Activated CD8-positive, alpha-beta memory T cell treated with anti-CD3 and anti-CD28 coated beads for 36 hours (primary cell): Measurements from ENCODE around the gene VSIG4. TPM values are rescaled to one million over a fixed set of nuclear protein-coding genes. Genes with fewer than 3 reads are reported as not detected.

Experiments used
- CTCF ChIA-PET: fragments of 350-600 bp; sonication (Branson Sonifier 250); formaldehyde crosslinking; loops from one replicate; lab custom pipeline; 2021; ENCODE audit warnings: antibody characterized with exemption; lab: Charles Lee
- POLR2A ChIA-PET: fragments of 350-600 bp; sonication (Branson Sonifier 250); formaldehyde crosslinking; loops from one replicate; lab custom pipeline; 2021; ENCODE audit warnings: antibody characterized with exemption; lab: Charles Lee
- total RNA-seq, 2 experiments: library from RNA; stranded (reverse); gene quantifications; one replicate each; pipeline ENCODE4 v1.2.3, GENCODE V29; 2021

VSIG4 gene
- total RNA-seq, 2 experiments from 2014 or later = not detected

DNA sequence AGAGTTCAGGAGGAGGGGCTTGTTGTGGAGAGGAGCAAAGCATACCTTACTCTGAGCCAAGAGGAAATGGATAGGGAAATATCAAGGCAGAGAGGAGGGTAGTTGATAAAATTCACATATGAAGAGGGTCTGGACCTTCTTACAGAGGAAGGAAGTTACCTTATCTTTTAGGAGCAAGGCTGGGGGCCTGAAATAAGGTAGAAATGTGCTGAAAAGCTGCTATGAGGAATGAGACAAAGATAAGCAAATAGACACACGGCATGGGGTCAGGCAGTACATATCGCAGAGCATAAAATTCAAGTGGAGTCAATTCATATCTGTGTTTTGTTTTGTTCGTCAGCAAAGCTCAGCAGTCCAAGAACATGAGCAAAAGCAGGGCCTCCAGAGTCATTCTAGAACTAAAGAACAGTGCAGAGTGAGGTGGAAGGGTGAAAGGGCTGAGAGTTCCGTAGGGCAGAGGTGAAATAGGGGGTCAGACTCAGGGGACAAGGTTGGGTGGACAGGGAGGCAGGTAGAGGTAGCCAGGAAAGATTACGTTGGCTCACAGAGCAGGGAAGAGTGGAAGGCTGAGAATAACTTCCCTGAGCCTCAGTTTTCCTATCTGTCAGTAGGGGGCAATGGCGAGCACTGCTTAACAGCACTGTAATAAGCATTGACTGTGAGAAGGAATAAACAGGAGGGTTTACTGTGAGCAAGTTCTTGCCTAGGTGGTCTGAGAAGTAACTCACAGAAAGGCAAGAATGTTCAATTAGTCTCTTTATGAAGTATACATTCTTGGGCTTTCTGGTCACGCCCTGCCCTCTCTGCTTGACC is 9.2 kb downstream of the VSIG4 start:
- CTCF ChIA-PET = no interaction called here
- POLR2A ChIA-PET = no interaction called here

DNA sequence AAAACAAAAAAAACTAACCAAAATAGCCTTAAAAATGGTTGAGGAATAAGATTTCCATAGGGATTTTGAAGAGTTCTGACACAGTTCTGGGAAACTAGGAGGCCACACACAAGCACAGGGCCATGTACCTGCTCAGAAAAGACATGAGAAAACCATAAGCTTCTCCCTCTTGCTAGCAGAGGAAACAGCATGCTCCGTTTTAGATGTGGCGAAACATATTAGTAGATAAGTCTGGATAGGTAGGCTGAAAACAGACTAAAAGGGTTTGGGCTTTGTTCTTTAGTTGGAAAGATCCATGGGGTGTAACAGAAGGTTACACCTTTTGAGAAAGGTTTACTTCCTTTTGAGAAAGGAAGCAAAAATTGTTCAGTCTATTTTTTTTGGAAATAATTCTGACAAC is 10.9 kb downstream of the VSIG4 start:
- POLR2A ChIA-PET = no interaction called here
- CTCF ChIA-PET = interaction anchor here (0.7 kb wide), 1 partner anchor 88 kb away, joined by 3 read pairs; no protein-coding TSS in a partner anchor

GRCh38 chrX:66024570-66024969 is 15.3 kb downstream of the VSIG4 start:
- POLR2A ChIA-PET = no interaction called here
- CTCF ChIA-PET = no interaction called here

- ChIA-PET POLR2A (no interaction called here), CTCF (no interaction called here)
These were observed 15.8 kb downstream of the VSIG4 start for GRCh38 chrX:66024092-66024467.

DNA sequence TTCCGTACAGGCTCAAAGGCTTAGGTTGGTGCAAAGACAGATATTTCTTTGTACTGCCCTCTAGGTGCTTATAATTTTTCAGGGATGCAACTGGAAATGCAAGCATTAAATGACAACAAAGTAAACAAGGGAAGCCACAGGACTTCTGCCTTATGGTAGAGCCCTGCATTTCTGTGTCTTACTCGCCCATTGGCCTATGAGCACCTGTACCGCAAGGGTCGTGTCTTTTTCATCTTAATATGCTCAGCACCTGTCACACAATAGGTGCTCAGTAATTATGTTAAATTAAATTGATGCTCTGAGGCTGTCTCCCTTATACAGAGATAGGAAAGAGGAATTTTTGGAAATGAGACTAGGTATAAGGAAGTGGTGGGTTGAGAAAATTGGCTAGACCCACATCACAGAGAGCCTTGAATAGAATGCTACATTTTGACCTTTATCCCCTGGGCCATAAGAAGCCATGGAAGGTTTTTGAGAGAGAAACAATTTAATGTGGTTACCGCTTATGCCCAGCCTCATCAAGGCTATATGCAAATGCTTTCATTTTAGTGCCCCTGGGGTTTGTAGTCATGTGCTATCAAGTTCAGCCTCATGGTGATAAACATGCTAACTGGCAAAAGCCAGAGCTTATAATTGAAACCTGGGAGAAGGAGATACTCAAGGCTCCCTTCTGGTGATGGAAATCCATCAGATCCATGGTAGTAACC is 16.3 kb downstream of the VSIG4 start:
- CTCF ChIA-PET = no interaction called here
- POLR2A ChIA-PET = no interaction called here

DNA sequence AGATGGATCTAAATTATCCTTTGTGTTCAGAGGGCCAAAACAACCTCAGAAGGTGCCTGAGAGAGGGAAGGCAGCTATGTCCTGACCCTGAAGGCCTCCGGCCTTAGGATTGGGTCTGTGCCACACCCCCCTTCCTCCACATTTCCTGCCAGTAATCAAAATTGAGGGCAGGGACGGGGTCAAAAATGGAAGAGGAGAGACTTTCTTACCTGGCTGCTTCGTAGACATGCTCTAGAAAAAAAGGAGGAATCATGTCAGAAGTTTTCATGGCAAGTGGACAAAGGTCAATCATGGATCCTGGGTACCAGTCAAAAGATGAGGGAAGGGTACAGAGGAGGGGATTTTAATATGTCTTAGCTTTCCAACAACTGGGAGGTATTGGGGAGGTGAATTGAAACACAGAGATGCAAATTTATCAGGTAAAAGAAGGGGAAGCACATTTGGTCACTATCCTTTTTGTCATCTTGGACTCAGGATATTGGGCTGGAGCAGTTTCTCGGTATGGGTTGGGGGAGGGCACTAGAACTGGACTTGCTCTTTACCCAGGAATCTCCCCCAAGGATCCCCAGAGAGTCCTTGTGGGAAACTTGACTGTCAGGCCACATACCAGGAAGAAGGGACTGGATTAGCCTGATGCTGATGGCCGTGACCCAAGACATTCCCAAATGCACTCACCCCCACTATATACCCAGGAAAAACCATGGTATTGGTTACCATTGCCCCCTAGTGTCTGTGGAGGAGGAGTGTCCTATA is 17.1 kb downstream of the VSIG4 start:
- ChIA-PET POLR2A (no interaction called here), CTCF (no interaction called here)

DNA sequence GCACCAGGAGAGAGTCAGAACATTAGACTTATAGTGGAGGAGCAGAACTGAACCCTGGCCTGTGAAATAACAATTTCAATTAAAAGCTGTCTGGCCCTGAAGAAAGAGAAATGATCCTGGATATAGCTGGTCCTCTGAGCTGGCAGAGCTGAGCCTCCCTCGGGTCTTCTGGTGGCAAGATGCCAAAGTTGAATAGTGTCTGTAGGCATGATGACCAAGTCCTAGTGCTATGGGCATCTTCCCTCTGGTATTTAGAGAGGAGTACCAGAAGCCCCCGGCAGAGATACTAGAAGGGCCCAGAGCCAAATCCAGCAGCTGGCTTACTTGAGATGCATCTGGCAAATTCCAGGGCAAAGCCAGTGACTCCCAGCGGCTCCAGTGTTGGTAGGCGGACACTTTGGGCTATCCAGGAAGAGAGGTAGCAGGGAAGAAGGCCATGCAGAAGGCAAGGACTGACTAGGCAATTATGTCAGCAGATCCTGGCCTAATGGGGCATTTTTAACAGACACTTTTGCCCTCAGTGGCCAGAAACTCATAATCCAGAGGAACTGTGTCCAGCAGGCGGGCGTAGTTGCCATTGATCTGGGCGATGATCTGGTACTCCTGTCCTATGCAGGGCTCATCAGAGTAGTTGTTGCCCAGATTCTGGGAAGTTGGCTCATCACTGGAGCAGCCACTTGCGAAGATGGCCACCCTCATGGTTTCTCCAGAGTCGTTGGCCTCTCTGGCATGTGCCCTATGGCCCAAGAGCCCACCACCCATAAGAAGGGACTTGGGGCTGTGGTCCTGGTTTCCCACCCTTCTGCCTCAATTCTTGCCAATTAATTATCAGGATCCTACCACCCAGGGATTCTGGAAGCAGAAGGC is 17.9 kb downstream of the VSIG4 start:
- CTCF ChIA-PET = no interaction called here
- POLR2A ChIA-PET = no interaction called here

DNA sequence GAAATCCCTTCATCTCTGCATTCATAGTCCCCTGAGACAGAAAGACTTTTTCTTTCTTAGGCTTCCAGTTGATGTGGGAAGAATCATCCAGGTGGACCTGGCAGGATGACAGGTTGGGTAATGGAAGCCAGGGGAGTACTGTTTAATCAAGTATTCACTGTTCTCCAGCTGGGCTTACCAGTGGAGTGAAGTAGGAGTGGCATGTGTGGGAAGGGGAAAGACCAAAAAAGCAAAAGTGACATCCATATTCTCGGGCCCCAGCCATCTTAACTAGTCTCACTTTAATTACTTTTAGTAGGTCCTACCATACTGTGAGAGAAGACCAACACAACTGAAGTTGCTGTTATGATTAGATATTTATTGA is 18.5 kb downstream of the VSIG4 start:
- ChIA-PET POLR2A (no interaction called here), CTCF (no interaction called here)

DNA sequence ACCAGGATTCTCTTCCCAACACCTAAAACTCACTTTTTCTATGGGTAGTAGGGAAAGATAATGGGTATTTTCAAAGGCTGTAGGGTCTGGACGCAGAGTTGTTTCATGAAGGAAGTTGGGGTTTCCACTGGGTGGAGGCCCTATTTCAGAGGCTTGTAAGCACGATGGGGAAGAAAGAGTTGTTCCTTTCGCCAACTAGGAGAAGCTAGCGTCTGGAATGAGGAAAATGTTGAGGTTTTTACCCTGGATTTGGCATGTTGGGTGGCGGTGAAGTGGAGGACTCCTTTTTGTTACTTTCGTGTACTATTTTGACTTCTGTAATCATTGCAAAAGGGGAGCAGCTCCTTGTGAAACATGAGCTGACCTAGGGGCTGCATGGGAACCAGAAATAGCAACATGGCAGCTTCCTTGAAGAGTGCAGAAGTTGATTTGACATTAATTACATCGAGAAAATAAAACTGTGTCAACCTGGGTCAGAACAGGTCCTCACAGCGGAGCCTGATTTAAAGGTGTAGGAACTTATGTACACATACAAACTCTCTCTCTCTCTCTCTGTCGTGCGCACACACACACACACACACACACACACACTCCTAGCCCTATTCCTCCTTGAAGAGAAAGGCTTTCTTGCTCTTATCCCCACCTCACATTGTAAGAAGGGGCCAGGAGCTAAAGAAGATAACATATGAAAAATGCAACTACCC is 19.1 kb downstream of the VSIG4 start:
- POLR2A ChIA-PET = no interaction called here
- CTCF ChIA-PET = no interaction called here

GRCh38 chrX:66019974-66020373 is 19.9 kb downstream of the VSIG4 start:
- POLR2A ChIA-PET = no interaction called here

DNA sequence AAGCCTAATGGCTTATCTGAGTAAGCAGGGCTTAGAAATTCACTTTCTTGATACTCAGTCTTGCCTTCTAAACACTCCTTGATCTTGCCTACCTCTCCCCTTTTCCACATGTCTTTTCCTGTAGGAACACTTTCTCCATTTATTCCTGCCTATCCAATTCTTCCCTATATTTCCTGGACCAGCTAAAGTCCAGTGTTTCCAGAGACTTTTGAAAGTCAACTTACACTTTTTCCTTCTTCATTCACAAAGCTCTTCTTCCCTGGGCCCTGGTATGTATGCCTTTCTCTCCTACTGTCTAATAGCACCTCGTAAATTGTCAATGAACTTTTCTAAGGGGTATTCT is 20.6 kb downstream of the VSIG4 start:
- CTCF ChIA-PET = no interaction called here
- POLR2A ChIA-PET = no interaction called here

More at GRCh38 chrX:66019974-66020373, 19.9 kb downstream of the VSIG4 start:
- CTCF ChIA-PET = no interaction called here

DNA sequence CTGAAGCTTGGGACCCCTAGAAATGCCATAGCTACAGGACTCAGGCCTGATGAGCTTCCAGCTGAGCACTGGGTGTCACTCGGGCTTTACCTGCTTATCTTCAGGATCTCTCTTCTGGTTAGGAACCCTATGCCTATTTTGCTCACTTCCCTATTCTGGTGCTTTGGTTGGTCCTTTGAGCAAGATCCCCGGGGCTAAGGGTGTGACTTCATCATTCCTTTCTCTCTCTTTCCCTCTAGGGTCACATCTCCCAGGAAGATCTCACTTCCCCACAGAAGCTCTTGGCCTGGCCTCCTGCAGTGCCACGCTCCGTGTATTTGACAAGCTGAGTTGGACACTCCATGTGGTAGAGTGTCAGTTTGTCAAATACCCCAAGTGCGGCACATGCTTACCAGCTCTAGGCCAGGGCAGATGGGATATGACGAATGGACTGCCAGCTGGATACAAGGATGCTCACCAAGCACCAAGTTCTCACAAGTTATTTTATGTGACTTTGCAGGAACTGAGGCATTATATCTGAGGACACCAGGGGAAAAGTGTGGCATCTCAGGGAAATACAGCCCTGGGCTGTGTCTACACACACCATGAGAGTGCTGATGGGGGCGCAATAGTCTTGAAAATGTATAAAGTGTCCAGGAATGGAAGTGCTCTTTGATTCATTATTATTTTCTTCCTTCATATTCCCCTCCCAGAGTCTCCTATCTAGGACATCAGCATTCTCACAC is 21.1 kb downstream of the VSIG4 start:
- CTCF ChIA-PET = no interaction called here
- POLR2A ChIA-PET = no interaction called here

DNA sequence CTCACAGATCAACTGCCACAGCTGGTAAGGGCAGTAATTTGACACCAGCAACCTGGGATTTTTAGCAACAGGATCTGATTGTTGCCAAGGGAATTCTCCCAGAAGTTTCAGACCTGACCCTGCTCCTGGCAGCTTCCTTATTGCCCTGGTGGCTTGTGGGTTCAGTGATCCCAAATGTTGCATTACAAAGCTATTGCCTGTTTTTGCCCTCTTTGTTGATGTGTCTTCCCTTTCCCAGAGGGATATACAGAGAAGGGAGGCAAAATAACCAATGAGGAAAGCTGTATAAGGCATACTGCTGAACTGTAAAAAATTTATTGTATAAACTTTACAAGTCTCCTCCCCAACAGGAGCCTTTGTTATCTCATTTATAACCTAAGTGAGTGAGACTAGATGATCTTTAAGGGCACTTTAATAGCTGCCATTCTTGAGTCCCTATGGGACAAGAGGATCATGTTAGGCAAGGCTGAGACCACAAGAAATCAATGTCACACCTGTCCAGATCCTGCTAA is 22.2 kb downstream of the VSIG4 start:
- POLR2A ChIA-PET = no interaction called here
- CTCF ChIA-PET = no interaction called here

GRCh38 chrX:66016905-66017658 is 22.8 kb downstream of the VSIG4 start:
- POLR2A ChIA-PET = no interaction called here
- CTCF ChIA-PET = no interaction called here

DNA sequence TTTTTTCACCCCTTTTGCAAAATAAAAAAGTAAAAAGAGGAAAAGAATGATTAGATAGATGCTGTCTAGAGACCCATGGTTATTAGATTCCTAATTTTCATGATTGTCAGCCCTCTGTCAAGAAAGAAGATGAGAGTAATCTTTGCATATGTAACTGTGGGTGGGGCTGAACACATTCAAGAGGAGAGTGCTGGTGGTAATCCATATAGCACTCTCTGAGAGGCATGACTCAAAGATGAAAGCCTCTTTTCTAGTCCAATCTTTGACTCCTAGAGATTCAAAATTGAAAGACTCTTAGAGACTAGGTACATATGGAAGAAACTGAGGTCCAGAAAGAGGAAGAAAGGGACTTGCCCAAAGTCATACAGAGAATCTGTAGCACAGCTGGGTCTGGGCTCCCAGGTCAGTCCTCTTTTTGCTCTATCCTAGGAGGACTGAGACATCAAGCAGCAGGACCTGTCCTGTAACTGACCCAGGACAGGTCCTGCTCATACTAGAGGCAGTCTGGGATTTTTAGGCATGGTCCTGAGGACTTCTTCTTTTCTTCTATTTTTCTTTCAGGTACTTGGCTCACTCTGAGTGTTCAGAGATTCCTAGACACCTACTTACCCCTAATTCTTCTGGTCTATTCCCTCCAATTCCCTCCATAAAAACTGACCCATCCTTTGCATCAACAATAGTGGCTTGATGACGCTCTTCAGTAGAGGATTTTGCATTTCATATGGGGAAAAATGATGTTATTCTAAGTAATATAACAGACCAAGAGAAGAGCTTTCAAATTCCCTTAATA is 23.8 kb downstream of the VSIG4 start:
- CTCF ChIA-PET = no interaction called here
- POLR2A ChIA-PET = no interaction called here

DNA sequence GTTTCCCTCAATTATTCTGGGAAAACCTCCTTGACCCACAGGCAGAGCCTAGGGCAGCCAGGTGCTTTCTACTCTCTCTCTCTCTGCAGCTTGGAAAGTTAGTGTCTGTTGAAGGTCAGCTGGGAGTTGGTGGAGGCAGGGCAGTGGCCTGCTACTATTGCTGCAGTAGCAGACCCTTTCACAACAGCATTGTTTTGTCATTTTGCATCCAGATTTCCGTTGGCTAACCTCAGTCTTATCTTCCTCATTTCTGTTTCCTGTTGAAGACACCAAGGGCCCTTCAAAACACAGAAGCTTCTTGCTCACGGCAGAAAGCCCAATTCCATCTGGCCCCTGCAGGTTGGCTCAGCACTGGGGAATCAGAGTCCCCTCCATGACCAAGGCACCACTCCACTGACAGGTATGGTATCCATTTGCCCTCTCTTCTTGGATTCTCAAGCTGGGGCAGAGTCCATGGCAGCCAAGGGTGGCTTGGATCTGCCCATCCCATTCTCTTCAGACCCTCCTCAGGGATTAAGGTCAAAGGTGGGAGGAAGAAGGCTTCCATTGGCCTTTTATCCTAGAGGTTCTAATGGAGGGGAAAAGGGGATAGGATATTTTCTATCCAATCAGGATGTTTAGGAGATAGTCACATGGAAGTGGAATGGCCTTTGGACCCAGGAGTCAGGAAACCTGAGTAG is 24.6 kb downstream of the VSIG4 start:
- ChIA-PET POLR2A (no interaction called here), CTCF (no interaction called here)
